Urinary bladder (tissue), 4 donors: ENCODE measurements around the gene C22orf31. TPM values are rescaled to one million over a fixed set of nuclear protein-coding genes. Genes with fewer than 3 reads are reported as not detected.
A peak's percentile ranks its signal among the peaks of the same experiment; 100 is the strongest.

ENCODE experiments used
- DNase-seq: peaks from one replicate; pipeline ENCODE4 v3.0.0-alpha.2; 2015; ENCODE audit errors: extremely low spot score
- H3K27ac ChIP-seq: one replicate; pipeline ENCODE4 v1.5.1; 2013; ENCODE audit warnings: low read depth, mild to moderate bottlenecking, moderate library complexity
- H3K36me3 ChIP-seq: one replicate; pipeline ENCODE4 v1.6.1; 2013; ENCODE audit warnings: mild to moderate bottlenecking, moderate library complexity; ENCODE audit not compliant: insufficient read depth
- H3K4me1 ChIP-seq: one replicate; pipeline ENCODE4 v1.6.1; 2013; ENCODE audit warnings: mild to moderate bottlenecking, moderate library complexity; ENCODE audit not compliant: insufficient read depth
- H3K4me3 ChIP-seq: one replicate; pipeline ENCODE4 v1.5.1; 2013; ENCODE audit warnings: low read depth, low read length
- WGBS: extraction: QIAGEN DNeasy Blood & Tissue Kit; methylation state at CpG from one replicate; pipeline ENCODE4 v1.1.7; 2013; 5-methylcytosine and 5-hydroxymethylcytosine counted together
- polyA plus RNA-seq: library from polyadenylated mRNA; stranded (reverse); fragments of 200-250 nt; gene quantifications from one replicate; pipeline ENCODE4 v1.2.3, GENCODE V29; 2013
- total RNA-seq: library from RNA; depleted of rRNA; stranded (reverse); fragments of >200 nt; gene quantifications from one replicate; pipeline ENCODE4 v1.2.3, GENCODE V29; 2014
- donor health status: healthy with polysubstance abuse.
- donor health status: healthy.

Gene C22orf31
- total RNA-seq: not detected
- not detected for polyA plus RNA-seq

DNA sequence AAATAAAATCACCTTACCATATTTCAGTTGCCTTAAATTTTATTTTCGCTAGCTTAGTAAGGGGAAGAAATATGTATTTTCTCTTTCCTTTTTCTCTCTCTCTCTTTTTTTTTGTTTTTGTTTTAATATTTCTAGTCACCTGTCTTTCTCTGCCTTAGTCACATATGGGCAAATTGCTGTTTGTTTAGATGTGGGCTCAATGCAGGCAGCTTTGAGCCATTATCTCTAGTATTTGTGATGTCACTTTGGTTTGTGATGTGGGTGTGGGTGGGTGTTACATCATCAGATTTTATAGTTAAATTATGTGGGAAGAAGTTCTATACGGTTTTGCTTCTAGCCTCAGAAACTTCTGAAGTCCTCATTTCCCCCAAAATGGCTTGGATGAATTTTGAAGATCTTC is at the start of gene C22orf31:
TSS of gene C22orf31 (minus strand) at position 59 of the 400 bp plus-strand sequence. CDS start at position 20, 39 bp downstream.
- WGBS: 73% methylated on average over 2 of the region's 2 CpGs
- no peak within 1 kb of the TSS for H3K4me3 ChIP-seq
- no peak within 1 kb of the TSS for H3K27ac ChIP-seq
- no peaks in the 10 kb centered on the region for H3K36me3 ChIP-seq
- no peak for DNase-seq
- H3K4me1 ChIP-seq: no peaks in the 10 kb centered on the region

DNA sequence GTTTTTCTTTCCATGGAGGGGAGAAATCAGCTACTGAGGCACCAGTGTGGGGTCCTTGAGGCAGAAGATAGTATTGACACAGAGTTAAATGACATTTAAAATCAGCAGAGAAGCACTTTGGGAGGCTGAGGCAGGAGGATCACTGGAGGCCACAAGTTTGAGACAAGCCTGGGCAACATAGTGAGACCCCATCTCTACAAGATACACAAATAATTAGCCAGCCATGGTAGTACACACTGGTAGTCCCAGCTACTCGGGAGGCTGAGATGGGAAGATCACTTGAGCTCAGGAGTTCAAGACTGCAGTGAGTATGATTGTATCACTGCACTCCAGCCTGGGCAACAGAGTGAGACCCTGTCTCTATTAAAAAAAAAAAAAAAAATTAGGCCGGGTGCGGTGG is 49.3 kb upstream of the C22orf31 start:
- 90% methylated on average over 2 of the region's 3 CpGs for WGBS
- no peaks in the 10 kb centered on the region for H3K36me3 ChIP-seq
- no peak for DNase-seq
- no peak overlapping the region for H3K4me3 ChIP-seq
- no peak overlapping the region for H3K27ac ChIP-seq
- H3K4me1 ChIP-seq: no peaks in the 10 kb centered on the region

DNA sequence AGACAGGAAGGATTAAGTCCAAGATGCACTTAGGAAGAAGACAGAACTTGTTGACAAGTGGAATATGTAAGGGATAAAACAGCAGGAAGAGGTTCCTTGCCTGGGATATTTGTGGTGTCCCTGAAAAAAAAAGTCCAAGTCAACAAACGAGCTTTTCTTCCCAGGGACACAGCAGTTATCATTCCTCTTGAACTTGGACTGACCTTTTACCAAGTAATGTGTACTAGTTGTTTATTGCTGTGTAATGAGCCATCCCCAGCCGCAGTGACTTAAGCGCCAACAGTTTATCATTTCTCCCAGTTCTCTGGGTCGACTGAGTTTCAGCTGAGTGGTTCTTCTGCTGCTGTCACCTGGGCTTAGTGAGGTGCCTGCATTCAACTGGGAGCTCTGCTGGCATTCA is 48.2 kb upstream of the C22orf31 start:
- WGBS: 59% methylated on average over 4 of the region's 4 CpGs
- DNase-seq: no peak
- Histone ChIP-seq H3K27ac (no peak overlapping the region), H3K36me3 (no peaks in the 10 kb centered on the region), H3K4me3 (no peak overlapping the region), H3K4me1 (no peaks in the 10 kb centered on the region)

DNA sequence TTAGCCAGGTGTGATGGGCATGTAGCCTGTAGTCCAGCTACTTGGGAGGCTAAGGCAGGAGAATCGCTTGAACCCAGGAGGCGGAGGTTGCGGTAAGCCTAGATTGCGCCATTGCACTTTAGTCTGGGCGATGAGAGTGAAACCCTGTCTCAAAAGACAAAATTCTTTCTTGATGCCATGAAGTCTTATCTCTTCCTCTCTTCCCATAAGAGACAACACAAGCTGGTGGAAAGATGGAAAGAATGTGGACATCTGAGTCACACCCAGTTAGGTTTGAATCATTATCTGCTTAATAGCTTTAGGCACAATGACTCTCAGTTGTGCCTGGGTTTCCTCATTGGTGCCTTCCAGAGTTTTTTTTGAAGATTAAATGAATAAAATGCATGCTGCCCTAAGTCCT is 46.5 kb upstream of the C22orf31 start:
- no peaks in the 10 kb centered on the region for H3K4me1 ChIP-seq
- H3K27ac ChIP-seq: no peak overlapping the region
- no peaks in the 10 kb centered on the region for H3K36me3 ChIP-seq
- H3K4me3 ChIP-seq: no peak overlapping the region
- DNase-seq: no peak
- 97% methylated on average over 5 of the region's 5 CpGs for WGBS

DNA sequence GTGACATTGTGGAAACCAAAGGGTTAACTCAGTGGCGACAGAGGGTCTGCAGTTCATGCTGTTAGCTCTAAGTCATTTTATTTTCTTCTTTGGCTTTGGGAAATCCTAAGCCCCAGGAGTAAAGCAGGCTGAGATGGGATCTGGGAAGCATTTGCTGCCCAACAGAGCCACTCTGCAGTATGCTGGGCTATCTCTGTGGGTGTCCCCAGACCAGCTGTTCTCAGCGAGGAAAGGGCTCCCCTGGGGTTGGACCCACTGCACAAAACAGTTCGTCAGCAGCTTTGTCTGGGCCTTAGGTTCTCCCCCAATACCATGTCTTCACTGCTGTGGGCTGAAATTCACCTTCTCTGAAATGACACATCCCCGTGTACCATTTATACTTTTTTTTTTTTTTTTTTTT is 45.2 kb upstream of the C22orf31 start:
- 40% methylated on average over 4 of the region's 4 CpGs for WGBS
- no peak for DNase-seq

DNA sequence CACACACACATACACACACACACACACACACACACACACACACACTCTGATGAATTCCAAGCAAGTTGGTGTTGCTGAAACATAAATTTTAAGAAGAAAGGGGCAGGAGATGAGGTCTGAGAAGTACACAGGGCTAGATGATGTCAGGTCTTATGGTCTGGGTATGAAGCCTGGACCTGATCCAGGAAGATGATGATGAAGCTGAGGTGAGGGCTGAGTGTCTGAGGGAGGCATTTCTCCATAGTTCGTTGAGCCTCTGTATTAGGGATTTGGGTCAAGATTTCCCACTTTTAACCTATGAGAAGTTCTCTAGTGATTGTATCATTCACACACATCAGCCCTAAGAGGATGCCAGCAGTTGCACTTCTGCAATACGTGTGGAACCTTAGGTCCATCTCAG is 43.8 kb upstream of the C22orf31 start:
- H3K4me1 ChIP-seq: no peaks in the 10 kb centered on the region
- no peak overlapping the region for H3K4me3 ChIP-seq
- no peak overlapping the region for H3K27ac ChIP-seq
- WGBS: 70% methylated on average over 2 of the region's 2 CpGs
- no peaks in the 10 kb centered on the region for H3K36me3 ChIP-seq
- no peak for DNase-seq

More for the DNA sequence above, 45.2 kb upstream of the C22orf31 start:
- Histone ChIP-seq H3K36me3 (no peaks in the 10 kb centered on the region), H3K4me3 (no peak overlapping the region), H3K27ac (no peak overlapping the region), H3K4me1 (no peaks in the 10 kb centered on the region)

DNA sequence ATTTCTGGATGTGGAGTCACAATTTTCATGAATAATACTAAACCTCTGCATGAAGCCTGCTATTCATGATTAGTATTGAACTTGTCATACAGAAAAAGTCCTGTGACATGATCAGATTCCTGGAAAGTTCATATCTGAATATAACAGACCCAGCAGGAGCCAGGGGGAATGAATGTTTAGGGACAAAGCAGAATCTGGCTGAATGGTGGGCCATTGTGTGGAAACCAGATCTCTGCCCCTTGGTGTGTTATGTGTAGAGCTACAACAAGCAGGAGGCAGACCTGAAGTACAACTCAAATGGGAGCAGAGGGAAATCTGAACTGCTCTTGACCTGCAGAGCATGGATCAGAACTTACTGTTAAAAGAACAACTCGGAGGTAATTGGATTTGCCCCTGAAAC is 41.5 kb upstream of the C22orf31 start:
- WGBS: 87% methylated on average over 1 of the region's 1 CpG
- Histone ChIP-seq H3K27ac (no peak overlapping the region), H3K4me1 (no peaks in the 10 kb centered on the region), H3K4me3 (no peak overlapping the region), H3K36me3 (no peaks in the 10 kb centered on the region)
- no peak for DNase-seq

DNA sequence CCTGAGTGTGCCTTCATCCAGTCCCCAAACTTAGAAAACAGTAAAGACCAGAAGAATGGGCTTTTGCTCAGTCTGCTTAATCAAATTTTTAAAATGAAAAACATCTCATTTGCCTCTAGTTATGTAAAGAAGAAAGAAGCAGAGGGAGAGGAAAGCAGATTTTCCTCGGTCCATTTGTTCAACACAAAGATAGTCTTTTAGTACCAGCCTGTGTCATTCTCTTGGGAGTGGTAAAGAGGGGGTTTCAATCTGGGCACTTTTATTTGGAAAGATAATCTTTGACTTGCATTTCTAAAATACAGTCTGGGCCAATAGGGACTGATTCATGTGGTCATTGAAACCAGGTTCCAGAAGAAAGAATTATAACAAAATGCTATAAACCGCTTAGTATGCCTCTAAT is 40.7 kb upstream of the C22orf31 start:
- DNase-seq: no peak
- no peak overlapping the region for H3K4me3 ChIP-seq
- no peak overlapping the region for H3K27ac ChIP-seq
- WGBS: 95% methylated on average over 2 of the region's 2 CpGs
- no peaks in the 10 kb centered on the region for H3K4me1 ChIP-seq
- no peaks in the 10 kb centered on the region for H3K36me3 ChIP-seq

DNA sequence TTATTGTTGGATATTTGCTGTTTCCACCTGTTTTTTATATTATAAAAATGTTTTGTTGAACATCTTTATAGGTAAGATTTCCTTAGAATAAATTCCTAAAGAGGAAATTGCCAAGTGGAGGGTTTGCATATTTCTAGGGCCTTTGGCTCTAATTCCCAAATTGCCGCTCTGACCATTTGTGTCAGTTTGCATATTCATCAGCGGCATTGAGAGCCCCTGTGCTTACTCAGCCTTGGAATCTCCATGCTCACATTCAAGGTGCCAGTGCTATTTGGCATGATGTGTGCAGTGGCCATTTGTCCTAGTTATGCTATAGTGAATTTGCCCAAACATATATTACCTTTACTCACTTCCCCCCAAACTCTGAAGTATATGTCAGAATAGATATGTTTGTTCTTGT is 36.7 kb upstream of the C22orf31 start:
- no peak for DNase-seq
- Histone ChIP-seq H3K27ac (no peak overlapping the region), H3K4me1 (no peaks in the 10 kb centered on the region), H3K36me3 (no peaks in the 10 kb centered on the region), H3K4me3 (no peak overlapping the region)
- 97% methylated on average over 2 of the region's 2 CpGs for WGBS

DNA sequence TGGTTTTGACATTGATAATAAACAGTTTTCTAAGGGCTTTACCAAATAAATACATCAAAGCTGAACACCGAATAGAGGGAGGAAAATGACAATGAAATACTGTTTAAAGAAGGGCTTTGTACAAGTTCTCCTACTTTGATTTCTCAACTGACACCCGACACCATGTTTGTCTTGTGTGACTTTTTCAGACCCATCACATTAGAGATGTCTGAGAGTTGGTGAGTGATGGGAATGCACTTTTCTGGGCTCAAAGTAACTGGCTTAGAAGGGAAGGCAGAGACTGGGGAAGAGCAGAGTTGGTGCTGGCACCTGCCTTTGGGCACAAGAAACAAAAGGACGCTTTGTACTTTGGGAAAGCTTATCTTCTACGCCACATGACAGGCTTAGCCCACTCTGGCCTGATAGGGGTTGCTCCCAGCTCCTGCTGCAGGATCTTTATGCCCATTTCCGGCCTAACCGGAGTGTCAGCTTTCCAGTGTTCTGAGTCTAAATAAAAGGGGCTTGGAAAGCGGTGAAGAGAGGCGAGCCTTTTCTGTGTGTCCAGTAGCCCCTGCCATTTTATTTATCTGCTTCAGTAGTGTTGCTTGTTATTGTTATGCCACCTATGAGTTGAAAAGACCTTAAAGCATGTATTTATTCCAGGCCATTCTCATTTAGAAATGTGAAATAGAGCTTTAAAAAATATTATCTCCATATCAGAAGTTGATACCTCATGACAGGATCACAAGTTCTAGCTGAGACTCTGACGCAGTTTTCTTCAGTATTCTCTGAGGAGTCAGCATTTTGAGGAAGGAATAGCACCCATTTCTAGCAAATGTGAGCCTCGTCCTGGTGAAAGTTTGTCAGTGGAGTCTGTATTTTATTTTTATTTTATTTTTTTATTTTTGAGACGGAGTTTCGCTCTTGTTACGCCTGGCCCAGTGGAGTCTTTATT is 35.4 kb upstream of the C22orf31 start:
- Histone ChIP-seq H3K4me3 (no peak overlapping the region), H3K4me1 (no peaks in the 10 kb centered on the region), H3K36me3 (no peaks in the 10 kb centered on the region), H3K27ac (no peak overlapping the region)
- 82% methylated on average over 13 of the region's 13 CpGs for WGBS
- DNase-seq: no peak

DNA sequence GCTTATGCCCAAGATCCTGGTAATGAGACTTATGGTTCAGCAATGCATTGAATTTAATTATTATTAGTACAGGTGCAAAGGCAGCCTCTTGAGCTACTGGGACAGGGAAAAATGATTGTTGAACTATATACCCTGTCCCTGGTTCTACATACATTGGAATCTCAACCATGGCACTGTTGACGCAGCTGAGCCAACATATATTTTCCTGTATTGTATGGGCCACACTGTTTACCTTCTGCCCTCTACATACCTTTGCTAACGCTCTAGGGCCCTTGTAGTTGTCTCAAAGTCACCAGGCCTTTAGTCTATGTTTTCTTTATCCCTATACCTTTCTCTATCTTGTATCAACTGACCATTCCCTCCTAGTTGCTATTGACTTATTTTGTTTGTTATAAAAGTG is 33.8 kb upstream of the C22orf31 start:
- DNase-seq: no peak
- Histone ChIP-seq H3K36me3 (no peaks in the 10 kb centered on the region), H3K27ac (no peak overlapping the region), H3K4me1 (no peaks in the 10 kb centered on the region), H3K4me3 (no peak overlapping the region)
- WGBS: 93% methylated on average over 2 of the region's 2 CpGs

DNA sequence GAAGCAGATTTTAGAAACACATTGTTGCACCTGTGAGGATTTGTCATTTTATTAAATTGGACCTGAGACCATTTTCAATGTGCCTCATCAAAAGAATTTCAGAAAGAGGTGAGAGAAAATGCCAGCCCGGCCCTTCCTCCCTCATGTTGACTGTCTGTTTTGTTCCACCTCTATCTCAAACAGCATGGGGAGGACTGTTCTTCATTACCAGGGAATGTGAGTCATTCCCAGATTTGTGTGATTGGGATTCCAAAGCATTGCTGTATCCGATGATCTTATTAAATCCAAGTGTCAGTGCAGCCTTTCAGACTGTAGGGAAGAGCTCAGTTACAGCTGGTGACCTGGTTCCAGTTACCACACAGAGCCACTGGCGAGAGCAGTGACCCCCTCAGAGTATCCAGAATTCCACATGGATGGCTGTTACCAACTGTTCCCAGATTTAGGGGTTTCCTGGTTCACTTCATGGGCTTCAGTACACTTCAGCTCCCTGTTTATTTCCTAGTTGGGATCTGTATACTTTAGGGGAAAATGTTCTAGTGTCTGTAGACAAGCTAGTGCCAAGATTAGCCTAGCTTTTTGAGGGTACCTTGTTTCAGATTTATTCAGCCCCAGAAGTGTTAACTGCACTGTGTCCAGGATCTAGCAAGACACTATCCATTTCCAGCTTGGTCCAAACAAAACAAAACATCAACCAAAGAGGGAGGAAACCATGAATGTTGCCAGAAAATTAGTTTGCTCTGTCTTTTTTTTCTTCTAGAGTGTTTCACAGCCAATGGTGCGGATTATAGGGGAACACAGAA is 32.1 kb upstream of the C22orf31 start:
- no peak for DNase-seq
- Histone ChIP-seq H3K4me1 (no peaks in the 10 kb centered on the region), H3K4me3 (no peak overlapping the region), H3K36me3 (no peaks in the 10 kb centered on the region), H3K27ac (peak overlapping the region; percentile 72)
- WGBS: 52% methylated on average over 4 of the region's 4 CpGs

DNA sequence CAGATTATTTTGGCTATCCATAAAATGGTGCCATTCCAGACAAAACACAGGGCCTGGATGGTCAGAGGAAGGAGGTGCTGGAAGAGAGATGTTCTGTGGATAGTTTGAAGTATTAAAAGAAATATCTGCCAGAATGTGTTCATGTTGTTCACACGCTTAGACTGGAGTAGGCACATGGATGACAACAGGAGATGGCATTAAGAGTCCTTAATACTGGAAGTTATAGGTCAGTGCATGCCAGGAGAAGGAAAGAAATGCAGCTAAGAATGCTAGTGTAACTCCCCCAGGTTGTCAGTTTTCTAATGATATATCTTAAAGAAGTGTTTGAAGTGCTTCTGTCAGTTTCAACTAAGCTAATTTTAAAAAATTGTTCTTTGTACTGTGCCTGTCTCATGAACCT is 31.4 kb upstream of the C22orf31 start:
- Histone ChIP-seq H3K27ac (no peak overlapping the region), H3K4me1 (no peaks in the 10 kb centered on the region), H3K36me3 (no peaks in the 10 kb centered on the region), H3K4me3 (no peak overlapping the region)
- WGBS: 82% methylated on average over 1 of the region's 1 CpG
- no peak for DNase-seq

DNA sequence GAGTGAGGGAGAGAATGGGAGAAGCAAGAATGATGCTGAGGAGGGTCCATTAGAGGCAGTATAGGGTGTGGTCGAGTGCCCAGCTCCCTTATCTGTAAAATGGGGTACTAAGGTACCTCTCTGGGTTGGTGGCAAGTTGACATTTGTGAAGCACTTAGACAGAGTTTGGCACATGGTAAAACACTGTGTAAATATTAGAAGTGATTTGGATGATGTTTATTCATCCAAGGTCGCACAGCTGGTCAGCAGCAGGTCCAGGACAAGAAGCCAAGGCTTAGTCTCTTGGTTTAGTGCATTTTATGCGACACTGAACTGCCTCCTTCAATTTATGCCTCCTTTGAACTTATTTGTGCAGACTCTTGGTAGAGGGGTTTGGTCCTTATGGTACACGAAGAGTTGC is 30.6 kb upstream of the C22orf31 start:
- H3K27ac ChIP-seq: no peak overlapping the region
- no peaks in the 10 kb centered on the region for H3K4me1 ChIP-seq
- DNase-seq: no peak
- H3K36me3 ChIP-seq: no peaks in the 10 kb centered on the region
- WGBS: 69% methylated on average over 4 of the region's 4 CpGs
- H3K4me3 ChIP-seq: no peak overlapping the region
